HepG2 (cell line): ENCODE data around the gene STIMATE.

Experiments used
- CC2D1A ChIP-seq: sonication (generic); formaldehyde crosslinking; IDR thresholded peaks from 2 replicates; pipeline ENCODE4 v1.8.1; 2023; ENCODE audit warnings: mild to moderate bottlenecking, missing genetic modification reagents
- EZH2 ChIP-seq: conservative IDR thresholded peaks from 2 replicates; pipeline ENCODE4 v1.6.1; 2012; ENCODE audit warnings: mild to moderate bottlenecking, low read depth, low read length, moderate library complexity
- GTF2F1 ChIP-seq: fragments of 150-350 bp; IDR thresholded peaks from 2 replicates; pipeline ENCODE4 v1.6.1; 2014; ENCODE audit warnings: low read length
- NR2C2 ChIP-seq: sonication (generic); formaldehyde crosslinking; IDR thresholded peaks from 2 replicates; pipeline ENCODE4 v1.4.0; 2020; ENCODE audit warnings: missing genetic modification reagents, mild to moderate bottlenecking, moderate library complexity, borderline replicate concordance
- POLR2A ChIP-seq, 2 experiments: IDR thresholded peaks; 2 replicates each; pipeline ENCODE4 v1.6.1; 2011; ENCODE audit warnings: low read depth in 2 of 2, low read length in 2 of 2, mild to moderate bottlenecking in 1 of 2, moderate library complexity in 1 of 2; ENCODE audit not compliant: insufficient read depth in 1 of 2
- RCOR2 ChIP-seq: IDR thresholded peaks from 2 replicates; pipeline ENCODE4 v1.6.1; 2016; ENCODE audit warnings: missing biosample characterization, missing genetic modification reagents
- ZBTB7A ChIP-seq: sonication (generic); formaldehyde crosslinking; IDR thresholded peaks from 2 replicates; pipeline ENCODE4 v1.8.0; 2022; ENCODE audit warnings: mild to moderate bottlenecking, missing genetic modification reagents
- ZBTB7B ChIP-seq: sonication (generic); formaldehyde crosslinking; IDR thresholded peaks from 2 replicates; pipeline ENCODE4 v1.4.0; 2020; ENCODE audit warnings: missing genetic modification reagents
- ZFP1 ChIP-seq: IDR thresholded peaks from 2 replicates; pipeline ENCODE4 v1.6.1; 2016
- TF ChIP-seq, protein P1 (sequence below): sonication (generic); formaldehyde crosslinking; IDR thresholded peaks from 2 replicates; pipeline ENCODE4 v1.5.0; 2020; ENCODE audit warnings: mild to moderate bottlenecking, missing genetic modification reagents, moderate library complexity
- TF ChIP-seq, protein P2 (sequence below): sonication (generic); formaldehyde crosslinking; conservative IDR thresholded peaks from 2 replicates; pipeline ENCODE4 v1.4.0; 2020; ENCODE audit warnings: missing genetic modification reagents

DNA sequence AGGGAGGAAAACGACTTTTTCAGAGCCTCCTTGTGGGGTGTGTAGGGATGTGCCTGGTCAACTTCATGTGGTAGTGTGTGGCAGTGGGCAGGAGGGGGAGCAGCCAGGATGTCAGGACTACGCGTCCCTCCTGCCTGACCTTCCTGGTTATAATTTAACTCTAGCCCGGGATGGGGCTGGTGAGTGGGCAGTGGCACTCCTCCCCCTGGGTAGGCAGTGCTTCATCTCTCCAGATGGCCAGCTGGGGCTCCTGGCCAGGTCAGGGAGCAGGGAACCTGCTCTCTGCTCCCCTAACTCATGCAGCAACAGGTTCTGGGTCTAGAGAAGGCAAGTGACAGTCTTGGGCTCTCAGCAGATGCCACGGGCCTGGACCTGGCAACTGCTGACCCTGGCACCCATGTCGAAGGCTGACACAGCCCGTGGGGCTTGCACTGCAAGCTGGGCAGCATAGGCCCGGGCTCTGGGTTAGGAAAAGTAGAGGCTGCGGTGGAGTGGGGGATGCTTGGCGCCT, 69.4 kb downstream of the STIMATE start:
- TF ChIP-seq EZH2 (no peak), ZBTB7B (CRISPR knock-in tag) (peak; percentile 57; the same call in 1 of the 2 replicates), POLR2A (IDR thresholded peaks at IDR 0.05; ENCODE audit: insufficient read depth in 1 of 2, low read depth in 2 of 2, low read length in 2 of 2) (peak in 1 of 2 experiments; percentile 47; a peak in 1 of 4 replicates), GTF2F1 (no peak), RCOR2 (CRISPR knock-in tag) (no peak), ZBTB7A (CRISPR knock-in tag) (no peak), NR2C2 (no peak), ZFP1 (CRISPR knock-in tag) (no peak), CC2D1A (CRISPR knock-in tag) (no peak)
- TF ChIP-seq, protein P1, sequence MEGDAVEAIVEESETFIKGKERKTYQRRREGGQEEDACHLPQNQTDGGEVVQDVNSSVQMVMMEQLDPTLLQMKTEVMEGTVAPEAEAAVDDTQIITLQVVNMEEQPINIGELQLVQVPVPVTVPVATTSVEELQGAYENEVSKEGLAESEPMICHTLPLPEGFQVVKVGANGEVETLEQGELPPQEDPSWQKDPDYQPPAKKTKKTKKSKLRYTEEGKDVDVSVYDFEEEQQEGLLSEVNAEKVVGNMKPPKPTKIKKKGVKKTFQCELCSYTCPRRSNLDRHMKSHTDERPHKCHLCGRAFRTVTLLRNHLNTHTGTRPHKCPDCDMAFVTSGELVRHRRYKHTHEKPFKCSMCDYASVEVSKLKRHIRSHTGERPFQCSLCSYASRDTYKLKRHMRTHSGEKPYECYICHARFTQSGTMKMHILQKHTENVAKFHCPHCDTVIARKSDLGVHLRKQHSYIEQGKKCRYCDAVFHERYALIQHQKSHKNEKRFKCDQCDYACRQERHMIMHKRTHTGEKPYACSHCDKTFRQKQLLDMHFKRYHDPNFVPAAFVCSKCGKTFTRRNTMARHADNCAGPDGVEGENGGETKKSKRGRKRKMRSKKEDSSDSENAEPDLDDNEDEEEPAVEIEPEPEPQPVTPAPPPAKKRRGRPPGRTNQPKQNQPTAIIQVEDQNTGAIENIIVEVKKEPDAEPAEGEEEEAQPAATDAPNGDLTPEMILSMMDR (CRISPR knock-in tag): peak; percentile 76
- TF ChIP-seq, protein P2, sequence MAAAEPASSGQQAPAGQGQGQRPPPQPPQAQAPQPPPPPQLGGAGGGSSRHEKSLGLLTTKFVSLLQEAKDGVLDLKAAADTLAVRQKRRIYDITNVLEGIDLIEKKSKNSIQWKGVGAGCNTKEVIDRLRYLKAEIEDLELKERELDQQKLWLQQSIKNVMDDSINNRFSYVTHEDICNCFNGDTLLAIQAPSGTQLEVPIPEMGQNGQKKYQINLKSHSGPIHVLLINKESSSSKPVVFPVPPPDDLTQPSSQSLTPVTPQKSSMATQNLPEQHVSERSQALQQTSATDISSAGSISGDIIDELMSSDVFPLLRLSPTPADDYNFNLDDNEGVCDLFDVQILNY: no peak
